ENCODE data around the gene OST4. TPM values are rescaled to one million over a fixed set of nuclear protein-coding genes. Genes with fewer than 3 reads are reported as not detected.

OST4 gene
- total RNA-seq, 1 experiment from 2014 or later: 257 TPM

GRCh38 chr2:27099334-27099955 lies 28.0 kb upstream of the OST4 start:
- Mint-ChIP-seq H3K9me3 (ENCODE audit: unreplicated experiment) (no peaks in the 10 kb centered on the region), H3K27me3 (ENCODE audit: insufficient read depth, unreplicated experiment) (no peaks in the 10 kb centered on the region), H3K4me1 (ENCODE audit: insufficient read depth, unreplicated experiment) (no peaks in the 10 kb centered on the region), H3K4me3 (ENCODE audit: unreplicated experiment) (no peak overlapping the region), H3K27ac (ENCODE audit: low read depth, unreplicated experiment) (no peak overlapping the region), H3K36me3 (ENCODE audit: insufficient read depth, unreplicated experiment) (no peaks in the 10 kb centered on the region)
- CTCF ChIA-PET: interaction anchor here (0.6 to 10.4 kb wide), 23 partner anchors 8 to 209 kb away, joined by 3 to 96 read pairs (median 4); partner anchors contain the start of genes ATRAID, SLC5A6, TRIM54 and UCN
- BruUV-seq (replicated peaks): no TSS peak
- DNase-seq (ENCODE audit: unreplicated experiment): no peak
- POLR2A ChIA-PET: interaction anchor here (2.8 kb wide), 1 partner anchor 92 kb away, joined by 9 read pairs; no protein-coding TSS in a partner anchor
- intact Hi-C loops (cut with micrococcal nuclease): no loop called here
- no peak for TF ChIP-seq CTCF (IDR thresholded peaks at IDR 0.05; ENCODE audit: unreplicated experiment)

- ChIA-PET POLR2A (interaction anchor here (0.6 to 2.2 kb wide), 6 partner anchors 33 to 225 kb away, joined by 3 to 7 read pairs (median 3); no protein-coding TSS in a partner anchor), CTCF (interaction anchor here (0.8 to 10.4 kb wide), 8 partner anchors 10 to 206 kb away, joined by 3 to 96 read pairs (median 10); partner anchors contain the start of genes KHK and TRIM54)
- no peaks in the 10 kb centered on the region for H3K27me3 Mint-ChIP-seq (ENCODE audit: insufficient read depth, unreplicated experiment)
- H3K4me1 Mint-ChIP-seq (ENCODE audit: insufficient read depth, unreplicated experiment): no peaks in the 10 kb centered on the region
- no peak for TF ChIP-seq CTCF (IDR thresholded peaks at IDR 0.05; ENCODE audit: unreplicated experiment)
- H3K27ac Mint-ChIP-seq (ENCODE audit: low read depth, unreplicated experiment): no peak overlapping the region
- DNase-seq (ENCODE audit: unreplicated experiment): no peak
- H3K36me3 Mint-ChIP-seq (ENCODE audit: insufficient read depth, unreplicated experiment): no peaks in the 10 kb centered on the region
- BruUV-seq (replicated peaks): no TSS peak
- no peaks in the 10 kb centered on the region for H3K9me3 Mint-ChIP-seq (ENCODE audit: unreplicated experiment)
- intact Hi-C loops (cut with micrococcal nuclease): no loop called here
- H3K4me3 Mint-ChIP-seq (ENCODE audit: unreplicated experiment): no peak overlapping the region
Observed at GRCh38 chr2:27097341-27097740, 25.9 kb upstream of the OST4 start.

- intact Hi-C loops (cut with micrococcal nuclease): no loop called here
- Mint-ChIP-seq H3K36me3 (ENCODE audit: insufficient read depth, unreplicated experiment) (no peaks in the 10 kb centered on the region), H3K27ac (ENCODE audit: low read depth, unreplicated experiment) (no peak overlapping the region), H3K4me1 (ENCODE audit: insufficient read depth, unreplicated experiment) (no peaks in the 10 kb centered on the region), H3K4me3 (ENCODE audit: unreplicated experiment) (no peak overlapping the region), H3K27me3 (ENCODE audit: insufficient read depth, unreplicated experiment) (no peaks in the 10 kb centered on the region), H3K9me3 (ENCODE audit: unreplicated experiment) (no peaks in the 10 kb centered on the region)
- DNase-seq (ENCODE audit: unreplicated experiment): no peak
- TF ChIP-seq CTCF (IDR thresholded peaks at IDR 0.05; ENCODE audit: unreplicated experiment): no peak
- ChIA-PET POLR2A (interaction anchor here (0.7 to 2.2 kb wide), 7 partner anchors 33 to 226 kb away, joined by 3 to 7 read pairs (median 3); partner anchors contain the start of gene SLC30A3), CTCF (interaction anchor here (0.8 to 10.4 kb wide), 8 partner anchors 9 to 207 kb away, joined by 3 to 96 read pairs (median 12); partner anchors contain the start of genes KHK and TRIM54)
- no TSS peak for BruUV-seq (replicated peaks)
Observed at GRCh38 chr2:27096748-27097297, 25.4 kb upstream of the OST4 start.

Measured in MCF 10A (cell line).